ENCODE results near the gene SMCO4.

- TF ChIP-seq SUZ12 (IDR thresholded peaks at IDR 0.05) (no peak), SP1 (IDR thresholded peaks at IDR 0.05) (no peak), ARNT (IDR thresholded peaks at IDR 0.05) (no peak), FOXA1 (IDR thresholded peaks at IDR 0.05) (no peak), TARDBP (IDR thresholded peaks at IDR 0.05) (no peak), LEF1 (IDR thresholded peaks at IDR 0.05; ENCODE audit: borderline replicate concordance) (no peak)
These were observed 61.9 kb downstream of the SMCO4 start for GRCh38 chr11:93481279-93481678.

Measured in HEK293T (cell line).